ENCODE data around the gene STAC.
"Not testable (repeated sequence)": the region's sequence is repeated elsewhere in the genome, so short reads cannot be mapped to it uniquely, and the experiment has no call there.

Gene STAC

GRCh38 chr3:36416599-36416998 lies 36.3 kb downstream of the STAC start:
- DNase-seq (ENCODE audit: low spot score), result no peak

- no peak for DNase-seq (ENCODE audit: low spot score)
These were observed 36.9 kb downstream of the STAC start for GRCh38 chr3:36417237-36417636.

GRCh38 chr3:36418296-36418695 lies 38.0 kb downstream of the STAC start:
- DNase-seq (ENCODE audit: low spot score), result no peak

- DNase-seq (ENCODE audit: low spot score), result no peak
These were observed 48.1 kb downstream of the STAC start for GRCh38 chr3:36428445-36428844.

GRCh38 chr3:36429986-36430485 lies 49.7 kb downstream of the STAC start:
- no peak for DNase-seq (ENCODE audit: low spot score)

GRCh38 chr3:36433511-36433910 lies 53.2 kb downstream of the STAC start:
- no peak for DNase-seq (ENCODE audit: low spot score)

- no peak for DNase-seq (ENCODE audit: low spot score)
These were observed 54.6 kb downstream of the STAC start for GRCh38 chr3:36434687-36435426.

- DNase-seq (ENCODE audit: low spot score), result no peak
These were observed 62.9 kb downstream of the STAC start for GRCh38 chr3:36443028-36443686.

GRCh38 chr3:36444909-36445308 lies 64.6 kb downstream of the STAC start:
- DNase-seq (ENCODE audit: low spot score), result no peak

GRCh38 chr3:36446276-36446675 lies 66.0 kb downstream of the STAC start:
- no peak for DNase-seq (ENCODE audit: low spot score)

GRCh38 chr3:36447061-36447460 lies 66.8 kb downstream of the STAC start:
- DNase-seq (ENCODE audit: low spot score), result no peak

GRCh38 chr3:36451816-36452215 lies 71.5 kb downstream of the STAC start:
- DNase-seq (ENCODE audit: low spot score), result no peak

- DNase-seq (ENCODE audit: low spot score), result not testable (repeated sequence)
These were observed 72.9 kb downstream of the STAC start for GRCh38 chr3:36453213-36453612.

- DNase-seq (ENCODE audit: low spot score), result peak; percentile 8
These were observed 73.6 kb downstream of the STAC start for GRCh38 chr3:36453896-36454295.

- DNase-seq (ENCODE audit: low spot score), result no peak
These were observed 75.1 kb downstream of the STAC start for GRCh38 chr3:36455406-36455805.

GRCh38 chr3:36456784-36457183 lies 76.5 kb downstream of the STAC start:
- DNase-seq (ENCODE audit: low spot score), result no peak

GRCh38 chr3:36457667-36458066 lies 77.4 kb downstream of the STAC start:
- no peak for DNase-seq (ENCODE audit: low spot score)

- no peak for DNase-seq (ENCODE audit: low spot score)
These were observed 78.9 kb downstream of the STAC start for GRCh38 chr3:36459177-36459576.

GRCh38 chr3:36461597-36461996 lies 81.3 kb downstream of the STAC start:
- DNase-seq (ENCODE audit: low spot score), result no peak

- DNase-seq (ENCODE audit: low spot score), result not testable (repeated sequence)
These were observed 91.7 kb downstream of the STAC start for GRCh38 chr3:36472045-36472444.

GRCh38 chr3:36475558-36475957 lies 95.3 kb downstream of the STAC start:
- no peak for DNase-seq (ENCODE audit: low spot score)

- DNase-seq (ENCODE audit: low spot score), result no peak
These were observed 96.1 kb downstream of the STAC start for GRCh38 chr3:36476286-36476942.

GRCh38 chr3:36477655-36478054 lies 97.4 kb downstream of the STAC start:
- DNase-seq (ENCODE audit: low spot score), result no peak
